ENCODE measurements around the gene PPP2R5E.

- TF ChIP-seq CTCF (conservative IDR thresholded peaks at IDR 0.05 in 1 of 2, IDR thresholded peaks at IDR 0.05 in 1 of 2; ENCODE audit: extremely low read depth in 1 of 2, insufficient read depth in 1 of 2, low read depth in 1 of 2, low read length in 2 of 2) (no peak), EZH2 (IDR thresholded peaks at IDR 0.05; ENCODE audit: borderline replicate concordance, low read length) (no peak)
These were observed 141.5 kb downstream of the PPP2R5E start for GRCh38 chr14:63401646-63402045.
